ENCODE measurements around the gene LSM10.

LSM10 gene

DNA sequence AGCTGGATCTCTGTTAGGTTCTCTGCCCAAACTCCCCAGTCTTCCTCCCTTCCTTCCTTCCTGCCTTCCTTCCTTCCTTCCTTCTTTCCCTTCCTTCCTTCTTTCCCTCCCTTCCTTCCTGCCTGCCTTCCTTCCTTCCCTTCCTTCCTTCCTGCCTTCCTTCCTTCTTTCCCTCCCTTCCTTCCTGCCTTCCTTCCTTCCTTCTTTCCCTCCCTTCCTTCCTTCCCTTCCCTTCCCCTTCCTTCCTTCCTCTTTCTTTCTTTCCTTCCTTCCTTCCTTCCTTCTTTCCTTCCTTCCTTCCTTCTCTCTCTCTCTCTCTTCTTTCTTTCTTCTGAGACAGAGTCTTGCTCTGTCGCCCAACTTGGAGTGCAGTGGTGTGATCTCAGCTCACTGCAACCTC lies 8.7 kb upstream of the LSM10 start:
- no peak for DNase-seq

DNA sequence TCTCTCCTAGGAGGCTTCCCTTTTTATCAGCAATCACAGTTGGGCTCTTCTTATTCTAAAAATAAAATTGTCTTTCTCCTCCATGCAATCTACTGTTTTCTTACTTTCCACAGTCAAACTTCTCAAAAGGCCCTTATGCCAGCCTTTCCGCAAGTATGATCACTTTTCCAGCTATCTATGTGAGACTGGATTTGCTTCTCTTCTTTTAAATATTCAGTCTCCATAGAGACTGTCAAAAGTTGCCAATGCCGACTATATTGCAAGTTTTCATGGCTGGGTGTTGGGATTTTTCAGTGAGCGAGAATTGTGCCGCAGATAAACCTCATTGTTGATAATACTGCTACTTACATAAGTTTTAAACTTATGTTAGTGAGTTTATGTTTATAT lies 4.8 kb upstream of the LSM10 start:
- no peak for DNase-seq

DNA sequence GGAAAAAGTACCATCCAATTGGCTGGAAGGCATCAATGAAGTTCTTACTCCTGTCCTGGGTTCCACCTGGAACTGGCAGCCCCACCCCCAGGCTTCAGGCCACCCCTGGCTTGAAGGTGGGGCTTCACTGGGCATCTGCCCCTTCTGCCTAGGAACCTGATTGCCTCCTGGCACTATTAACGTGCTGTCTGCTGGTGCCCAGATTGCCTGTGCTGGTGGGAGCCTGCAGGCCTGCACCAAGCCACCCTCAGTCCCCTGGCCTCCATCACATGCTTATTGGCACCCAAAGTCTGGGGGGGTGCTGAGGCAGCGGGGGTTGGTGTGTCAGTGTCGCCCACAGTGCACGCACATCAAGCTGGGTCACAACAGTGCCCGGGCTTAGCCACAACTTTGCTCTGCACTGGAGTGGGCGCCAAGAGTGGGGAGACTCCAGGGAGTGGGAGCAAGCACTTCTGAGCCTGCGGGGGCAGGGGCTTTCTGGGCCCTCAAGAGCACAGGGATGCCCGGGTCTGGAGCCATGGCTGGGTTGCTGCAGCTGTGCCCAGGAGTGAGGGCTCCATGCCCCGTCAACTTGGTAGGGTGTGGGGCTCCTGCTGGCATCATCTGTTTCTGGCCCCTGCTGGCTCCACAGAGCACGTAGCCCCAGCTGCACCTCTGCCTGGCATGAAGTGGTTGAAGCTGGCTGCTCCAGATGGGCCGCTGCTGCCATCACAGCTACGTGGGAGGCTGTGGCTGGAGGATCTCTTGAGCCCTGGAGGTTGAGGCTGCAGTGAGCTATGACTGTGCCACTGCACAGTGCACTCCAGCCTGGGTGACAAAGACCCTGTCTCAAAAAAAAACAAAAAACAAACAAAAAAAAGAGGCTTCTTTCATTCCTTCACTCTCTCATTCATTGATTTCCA lies 4.1 kb upstream of the LSM10 start:
- no peak for DNase-seq

DNA sequence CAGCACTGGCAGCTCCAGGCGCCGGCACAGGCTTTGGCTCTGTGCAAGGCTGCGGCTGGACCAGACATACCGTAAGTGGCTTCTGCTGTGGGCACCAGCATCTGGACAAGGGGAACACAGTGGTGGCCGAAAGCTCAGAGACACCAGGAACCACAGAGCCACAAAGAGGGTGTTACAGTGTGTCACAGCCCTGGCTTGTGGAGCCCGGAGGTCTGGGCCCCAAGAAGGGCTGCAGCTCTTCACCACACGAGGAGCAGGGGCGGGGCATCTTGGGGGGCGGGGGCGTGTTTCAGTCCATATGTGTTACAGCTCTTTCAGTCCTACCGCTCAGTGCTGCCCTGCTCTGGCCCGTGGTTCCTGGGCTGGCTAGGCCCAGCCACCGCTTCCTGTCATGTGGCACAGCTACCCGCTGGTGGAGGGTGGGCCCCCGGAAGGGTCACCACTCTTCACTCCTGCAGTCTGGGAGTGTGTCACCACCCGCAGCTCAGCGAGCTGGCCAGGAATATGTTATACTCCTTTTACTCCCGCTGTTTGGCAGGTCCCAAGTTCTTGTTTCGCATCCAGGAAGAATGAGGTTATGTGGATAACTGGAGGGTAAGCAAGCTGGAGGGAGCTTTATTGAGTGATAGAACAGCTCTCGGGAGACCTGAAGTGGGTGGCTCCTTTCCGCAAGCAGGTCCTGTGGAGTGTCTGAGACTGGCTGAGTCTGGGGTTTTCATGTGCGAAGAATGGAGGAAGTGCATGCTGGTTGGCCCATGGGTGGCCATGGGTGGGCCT lies 3.3 kb upstream of the LSM10 start:
- peak; percentile 96 for DNase-seq

DNA sequence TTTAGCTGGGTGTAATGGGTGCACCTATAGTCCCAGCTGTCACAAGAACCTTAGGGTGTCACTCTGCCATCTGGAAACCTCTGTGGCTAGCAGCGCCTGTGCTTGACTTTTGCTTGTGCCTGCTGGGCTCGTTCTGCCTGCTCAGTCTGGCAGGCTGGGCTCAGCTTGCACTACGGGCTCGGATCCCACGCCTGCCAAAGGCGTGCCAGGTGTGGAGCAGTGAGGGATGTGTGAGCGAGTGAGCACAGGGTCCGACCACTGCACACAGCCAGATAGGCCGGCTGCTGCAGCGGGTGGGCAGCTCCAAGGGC lies 2.8 kb upstream of the LSM10 start:
- DNase-seq, result no peak

DNA sequence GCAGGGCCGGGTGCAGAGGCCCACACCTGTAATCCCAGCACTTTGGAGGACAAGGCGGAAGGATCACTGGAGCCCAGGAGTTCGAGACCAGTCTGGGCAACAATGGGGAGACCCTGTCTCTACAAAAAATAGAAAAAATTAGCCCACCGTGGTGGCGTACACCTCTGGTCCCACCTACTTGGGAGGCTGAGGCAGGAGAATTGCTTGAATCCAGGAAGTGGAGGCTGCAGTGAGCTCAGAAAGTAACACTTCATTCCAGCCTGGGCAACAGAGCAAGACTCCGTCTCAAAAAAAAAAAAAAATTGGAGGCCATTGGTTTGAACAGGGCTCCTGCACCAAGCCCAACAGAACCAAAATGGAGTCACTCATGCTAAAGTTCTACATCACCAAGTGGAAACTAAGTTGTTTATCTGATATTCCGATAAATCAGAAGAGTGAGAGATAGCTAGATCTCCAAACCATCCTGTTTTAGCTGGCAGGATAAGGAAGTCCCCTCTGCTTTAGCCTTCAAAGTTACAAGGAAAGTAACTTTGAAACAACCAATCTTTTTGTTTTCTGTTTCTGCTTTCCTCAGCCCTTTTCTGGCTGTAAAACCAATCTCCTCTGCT lies 766 bp upstream of the LSM10 start:
- DNase-seq, result no peak

DNA sequence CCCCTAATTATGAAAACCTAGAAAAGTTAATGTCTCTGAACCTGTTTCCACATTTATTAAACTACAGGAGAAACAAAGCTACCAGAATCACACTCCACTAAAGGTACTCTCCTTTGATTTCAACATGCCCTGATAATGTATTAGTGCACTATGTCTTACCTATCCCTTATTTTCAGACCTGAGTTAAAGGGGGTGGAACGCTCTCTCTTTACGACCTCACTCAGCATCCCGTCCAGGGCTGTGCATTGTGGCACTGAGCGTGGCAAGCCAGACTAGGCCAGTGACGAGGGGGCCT lies 678 bp downstream of the LSM10 start:
- DNase-seq, result no peak

DNA sequence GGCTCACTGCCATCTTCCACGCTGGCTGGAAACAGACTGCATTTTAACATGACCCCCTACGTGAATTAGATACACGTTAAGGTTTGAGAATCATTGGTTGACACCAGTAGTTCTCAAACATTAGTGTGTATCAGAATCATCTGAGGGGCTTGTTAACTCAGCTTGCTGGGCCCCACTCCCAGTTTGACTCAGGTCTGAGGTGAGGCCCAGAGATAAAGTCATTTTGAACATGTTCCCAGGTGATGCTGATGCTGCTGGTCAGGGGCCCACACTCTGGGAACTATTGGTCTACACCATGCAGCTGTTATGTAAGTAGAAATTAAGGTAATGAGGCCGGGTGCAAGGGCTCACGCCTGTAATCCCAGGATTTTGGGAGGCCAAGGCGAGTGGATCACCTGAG lies 1.3 kb downstream of the LSM10 start:
- no peak for DNase-seq

DNA sequence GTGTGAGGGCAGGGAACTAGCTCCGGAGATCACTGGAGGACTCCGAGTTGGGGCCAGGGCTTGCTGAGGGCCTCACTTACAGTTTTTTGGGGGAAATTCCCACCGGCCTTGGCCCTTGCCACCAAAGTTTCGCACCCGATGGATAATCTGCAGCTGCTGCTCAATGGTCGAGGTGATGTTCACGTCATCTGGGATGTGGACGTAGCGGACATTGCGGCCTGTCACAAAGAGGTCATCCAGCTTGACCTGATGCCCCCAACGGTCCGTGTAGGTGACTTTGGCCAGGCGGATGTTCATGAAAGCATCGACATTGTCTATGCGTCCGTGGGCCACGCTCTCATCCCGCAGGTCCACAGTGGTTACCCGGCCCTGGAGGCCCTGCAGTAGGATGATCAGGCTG lies 4.0 kb downstream of the LSM10 start:
- DNase-seq, result no peak

DNA sequence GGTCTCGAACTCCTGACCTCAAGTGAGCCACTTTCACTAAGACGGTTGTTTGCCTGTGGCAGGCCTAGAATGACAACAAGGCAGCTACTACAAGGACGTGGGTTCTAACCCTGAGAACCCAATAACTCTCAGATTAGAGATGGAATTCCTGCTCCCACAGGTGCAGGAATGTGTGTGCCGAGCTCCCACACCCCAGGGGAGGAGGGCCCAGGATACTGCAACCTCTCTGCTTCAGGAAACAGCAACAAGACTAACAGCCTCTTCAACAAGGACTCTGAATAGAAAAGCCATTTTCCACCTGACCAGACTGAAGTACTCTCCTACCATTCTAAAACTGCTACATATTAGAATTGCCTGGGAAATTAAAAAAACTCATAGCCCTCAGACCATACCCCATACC lies 4.9 kb downstream of the LSM10 start:
- DNase-seq, result no peak

DNA sequence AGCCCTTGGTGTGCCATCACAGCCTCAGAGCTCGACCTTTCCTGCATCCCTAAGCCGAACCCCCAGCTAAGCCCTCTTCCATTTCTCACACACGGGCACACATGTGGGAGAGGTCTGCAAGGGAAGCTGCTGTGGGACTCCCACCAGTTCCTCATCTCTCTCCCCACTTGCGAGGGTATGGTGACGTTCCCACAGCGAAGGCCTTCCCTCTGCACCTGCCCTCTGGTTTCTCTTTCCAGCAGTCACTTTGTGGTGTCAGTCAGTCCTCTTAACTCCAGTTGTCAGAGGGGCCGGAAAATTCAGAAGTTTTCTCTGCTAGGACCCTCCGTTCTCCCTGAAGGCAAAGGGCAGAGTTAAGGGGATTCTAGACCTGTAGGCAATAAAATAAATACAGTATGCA lies 6.4 kb downstream of the LSM10 start:
- no peak for DNase-seq

DNA sequence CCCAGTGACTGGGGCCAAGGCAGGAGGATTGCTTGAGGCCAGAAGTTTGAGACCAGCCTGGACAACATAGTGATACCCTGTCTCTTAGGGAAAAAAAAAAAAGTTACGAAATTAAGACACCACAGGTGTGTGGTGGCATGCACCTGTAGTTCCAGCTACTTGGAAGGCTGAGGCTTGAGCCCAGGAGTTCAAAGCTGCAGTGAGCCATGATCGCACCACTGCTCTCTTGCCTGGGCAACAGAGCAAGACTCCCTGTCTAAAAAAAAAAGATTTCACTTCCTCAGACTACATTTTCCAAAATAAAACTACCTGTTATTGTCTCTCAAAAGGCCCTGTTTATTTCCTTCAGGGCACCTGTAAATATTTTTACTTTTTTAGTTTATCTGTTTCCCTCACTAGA lies 7.3 kb downstream of the LSM10 start:
- DNase-seq, result no peak

DNA sequence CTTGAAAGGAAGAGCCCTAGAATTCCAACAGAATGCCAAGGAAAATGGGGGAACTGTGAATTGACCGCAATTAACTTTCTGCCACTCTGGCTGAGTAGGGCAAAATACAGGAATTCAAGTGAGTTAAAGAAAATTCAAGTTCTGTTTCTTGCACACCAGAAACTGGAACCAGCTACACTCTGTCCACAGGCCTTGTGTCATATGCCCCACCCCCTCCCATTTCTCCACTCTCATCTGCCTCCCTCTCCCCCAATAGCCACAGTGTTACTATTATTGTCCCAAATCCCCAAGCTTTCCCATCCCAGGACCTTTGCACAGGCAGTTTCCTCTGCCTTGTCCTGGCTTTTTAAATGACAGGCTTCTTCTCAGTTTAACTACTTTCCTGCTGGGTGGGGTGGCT lies 7.7 kb downstream of the LSM10 start:
- peak; percentile 53 for DNase-seq

DNA sequence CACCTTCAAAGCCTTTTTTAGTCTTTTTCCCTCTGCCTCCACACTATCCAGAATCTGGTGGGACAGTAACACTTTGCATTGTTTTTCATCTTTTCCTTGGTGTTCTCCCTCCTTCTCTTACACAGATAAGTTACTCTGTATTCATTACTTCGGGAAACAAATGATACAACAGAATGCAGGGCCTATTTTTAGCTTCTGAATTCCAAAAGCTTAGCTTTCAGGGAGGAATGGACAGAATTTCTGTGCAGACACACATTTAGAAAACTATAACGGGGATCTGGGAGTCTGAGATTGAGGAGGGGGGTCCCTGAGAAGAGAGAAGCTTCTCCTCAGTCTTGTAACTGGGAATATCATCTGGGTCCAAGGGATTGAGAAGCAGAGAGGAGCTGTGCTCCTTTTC lies 8.4 kb downstream of the LSM10 start:
- DNase-seq, result no peak

DNA sequence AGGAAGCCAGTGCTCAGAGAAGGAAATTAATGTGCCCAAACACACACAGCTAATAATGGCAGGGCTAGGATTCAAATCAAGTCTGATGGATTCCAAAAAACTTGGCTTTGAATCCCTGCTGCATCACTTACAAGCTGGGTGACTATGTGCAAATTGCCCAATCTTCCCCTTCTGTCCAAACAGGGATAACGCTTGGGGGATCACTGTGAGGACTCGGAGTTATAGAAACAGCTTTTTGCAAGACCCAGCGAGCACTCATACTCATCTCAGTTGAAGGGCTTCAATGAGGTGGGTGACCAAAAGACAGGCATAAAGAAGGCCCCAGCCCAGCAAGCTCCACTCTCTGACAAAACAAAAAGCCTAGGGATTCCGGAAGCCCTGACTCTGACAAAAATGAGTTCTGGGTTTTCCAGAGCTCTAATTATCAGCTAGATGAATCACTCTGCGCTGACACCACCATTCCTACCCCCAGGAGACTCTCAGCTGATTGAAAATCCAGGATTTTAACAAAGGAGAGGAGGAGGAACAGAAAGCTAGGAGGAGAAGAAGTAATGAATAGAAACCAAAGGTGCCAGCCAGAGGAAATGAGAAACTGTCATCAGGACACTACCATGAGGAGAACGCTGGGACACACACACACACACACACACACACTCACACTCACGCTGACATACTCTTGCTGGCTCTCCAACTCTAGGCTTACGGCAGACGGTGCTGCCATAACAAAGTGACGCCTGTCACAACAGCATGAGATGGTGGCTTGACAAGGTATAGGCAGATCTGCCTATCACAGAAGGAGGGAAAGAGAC lies 10.4 kb downstream of the LSM10 start:
- DNase-seq, result peak; percentile 86

DNA sequence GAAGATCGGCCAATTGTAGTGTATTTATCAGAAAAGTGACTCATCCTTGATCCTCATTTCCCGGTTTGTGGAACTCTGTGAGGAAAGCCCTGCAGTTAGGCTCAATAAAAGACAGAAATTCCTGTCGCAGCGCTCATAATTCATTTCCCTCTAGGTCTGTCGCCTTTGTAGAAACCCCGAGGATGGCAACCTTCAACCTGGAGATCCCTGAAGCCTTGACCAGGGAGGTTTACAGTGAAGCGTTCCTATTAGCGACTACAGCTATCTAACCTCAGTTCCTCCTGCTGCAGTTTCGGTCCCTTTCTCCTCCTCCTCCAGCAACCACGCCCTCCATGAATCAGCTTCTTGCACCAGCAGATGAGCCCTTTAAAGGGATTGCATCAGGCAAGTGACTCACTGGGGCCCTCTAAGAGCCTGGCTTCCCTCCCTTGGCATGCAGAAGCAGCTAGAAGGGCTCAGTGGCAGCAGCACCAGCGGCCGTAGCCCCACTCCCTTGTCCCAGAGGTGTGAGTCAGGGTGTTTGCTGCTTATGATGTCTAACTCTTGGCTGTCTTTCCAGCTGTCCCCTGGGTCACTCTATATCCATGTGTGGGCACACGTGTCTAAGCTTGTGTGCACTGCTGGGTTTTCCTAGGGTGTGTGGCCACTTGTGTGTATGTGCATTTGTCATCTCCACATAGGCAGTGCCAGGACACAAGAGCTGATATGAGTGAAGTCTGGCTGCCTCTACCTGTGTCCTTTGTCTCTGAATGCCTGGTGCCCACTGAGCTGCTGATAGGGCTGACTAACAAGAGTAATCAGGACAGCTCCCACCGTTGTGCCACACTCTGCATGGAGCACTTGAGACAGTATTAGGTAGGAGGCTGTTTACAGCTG lies 11.2 kb downstream of the LSM10 start:
- peak; percentile 100 for DNase-seq

DNA sequence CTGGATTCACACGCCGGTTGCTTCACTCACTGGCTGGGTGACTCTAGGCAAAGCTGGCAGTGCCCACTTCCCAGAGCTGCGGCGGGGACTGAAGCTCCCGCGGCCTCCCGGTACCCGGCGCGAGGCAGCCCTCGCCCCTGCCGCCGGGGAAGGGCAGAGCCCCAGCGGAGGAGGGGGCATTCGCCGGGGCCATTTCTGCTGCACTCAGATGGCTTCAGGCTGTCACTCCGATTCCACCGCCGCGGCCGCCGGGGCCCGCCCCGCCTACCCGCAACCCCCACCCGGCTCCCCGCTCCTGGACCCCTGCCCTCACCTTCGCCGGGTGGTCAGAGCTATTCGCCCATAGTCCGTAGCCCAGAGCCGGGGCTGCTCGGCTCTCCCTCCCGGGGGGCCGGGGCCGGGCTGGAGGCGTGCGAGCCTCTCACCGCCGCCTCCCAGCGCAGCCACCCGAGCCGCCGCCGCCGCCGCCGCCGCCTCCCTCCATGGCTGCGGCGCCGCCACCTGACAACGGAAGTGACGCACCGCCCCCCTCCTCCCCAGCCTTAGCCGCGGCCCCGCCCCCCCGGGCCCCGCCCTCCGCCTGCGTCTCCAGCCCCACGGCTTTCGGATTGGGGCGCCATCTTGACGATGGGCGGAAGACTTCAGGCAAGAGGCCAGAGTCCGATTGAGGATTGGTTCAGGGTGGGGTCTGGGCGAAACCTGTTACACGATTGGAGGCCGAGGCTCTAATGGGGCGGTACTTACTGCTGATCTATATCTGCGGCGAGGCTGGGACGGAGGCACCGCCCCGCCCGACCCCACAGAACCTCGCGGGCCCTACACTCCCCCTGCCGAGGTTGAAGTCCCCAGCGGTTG lies 12.1 kb downstream of the LSM10 start, which contains the start of gene STK40:
Gene STK40 (minus strand): TSS at position 515 of the 855 bp plus-strand sequence. CDS start 24,592 bp downstream, outside the sequence.
- peak; percentile 97 for DNase-seq

DNA sequence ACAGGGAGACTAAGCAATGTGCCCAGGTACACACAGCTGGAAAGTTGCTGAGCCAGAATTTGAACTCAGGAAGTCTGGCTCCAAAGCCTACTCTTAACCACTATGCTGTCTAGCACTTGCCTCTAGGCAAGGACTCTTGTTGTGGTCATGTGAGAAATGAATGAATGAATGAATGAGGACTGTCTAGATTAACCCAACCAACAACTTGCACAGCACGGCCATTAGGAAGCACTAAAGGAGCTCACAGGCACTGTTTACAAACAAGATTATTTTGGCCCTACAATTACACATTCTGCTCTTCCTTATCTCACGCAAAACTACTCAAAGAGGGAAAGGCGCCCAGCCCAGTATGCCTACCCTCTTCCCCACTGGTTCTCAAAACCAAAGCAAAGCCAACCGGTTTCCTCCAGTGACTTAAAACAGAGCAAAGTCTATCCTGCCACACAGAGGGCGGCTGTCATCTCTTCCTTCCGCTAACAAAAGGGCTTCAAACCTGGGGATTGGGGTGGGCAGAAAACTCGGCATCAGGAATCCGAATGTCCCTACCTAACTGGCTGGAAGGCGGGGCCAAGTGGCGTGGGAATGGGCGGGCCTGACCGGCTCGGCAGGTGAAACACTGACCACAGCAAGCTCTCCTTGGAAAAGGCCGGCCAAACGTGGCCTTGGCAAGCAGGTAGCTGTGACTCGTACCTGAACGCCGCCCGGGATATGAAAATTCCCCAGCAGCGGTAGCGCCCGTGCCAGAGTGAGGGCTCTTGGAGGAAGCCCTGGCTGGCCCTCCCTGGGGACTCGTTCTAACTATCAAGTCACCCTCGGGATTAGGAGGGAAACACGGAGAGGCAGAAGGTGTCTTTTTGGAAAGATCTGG lies 12.9 kb downstream of the LSM10 start:
- peak; percentile 38 for DNase-seq

DNA sequence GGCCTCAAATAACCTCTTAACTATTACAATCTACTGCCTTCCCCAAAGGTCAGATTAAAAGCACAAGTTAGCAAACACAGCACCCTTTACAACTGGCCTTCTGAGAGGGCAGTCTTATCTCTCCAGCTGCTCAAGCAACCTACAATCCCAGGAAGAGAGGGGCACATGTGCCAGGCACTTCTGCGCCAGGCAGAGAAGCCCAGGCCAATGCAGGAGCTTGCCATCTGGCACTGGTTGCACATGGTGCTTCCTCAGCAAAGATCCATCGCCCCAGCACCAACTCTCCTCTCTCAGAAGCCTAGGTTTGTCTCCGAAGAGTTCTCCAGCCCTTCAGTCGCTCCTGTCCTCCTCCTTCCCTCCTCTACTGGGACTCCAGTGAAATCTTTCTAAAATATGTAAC lies 14.5 kb downstream of the LSM10 start:
- no peak for DNase-seq

DNA sequence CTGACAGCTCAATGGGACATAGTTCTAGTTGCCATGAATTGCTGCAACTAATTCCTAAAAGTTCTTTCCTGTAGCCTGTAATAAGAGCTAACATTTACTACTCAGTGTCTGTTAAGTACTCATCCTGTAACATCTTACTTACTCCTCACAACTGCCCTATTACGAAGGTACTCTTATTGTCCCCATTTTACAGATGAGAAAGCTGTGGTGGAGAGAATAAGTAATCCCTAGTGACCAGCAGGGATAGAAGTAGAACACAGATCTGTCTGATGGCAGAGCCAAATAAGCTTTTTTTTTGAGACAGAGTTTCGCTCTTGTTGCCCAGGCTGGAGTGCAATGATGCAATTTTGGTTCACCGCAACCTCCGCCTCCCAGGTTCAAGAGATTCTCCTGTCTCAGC lies 15.0 kb downstream of the LSM10 start:
- peak; percentile 37 for DNase-seq
